ENCODE data around the gene GRAPL. TPM values are rescaled to one million over a fixed set of nuclear protein-coding genes. Genes with fewer than 3 reads are reported as not detected.
"Not testable (repeated sequence)": the region's sequence is repeated elsewhere in the genome, so short reads cannot be mapped to it uniquely, and the experiment has no call there.

GRAPL gene
- total RNA-seq, 1 experiment from 2014 or later = 6.2 TPM

DNA sequence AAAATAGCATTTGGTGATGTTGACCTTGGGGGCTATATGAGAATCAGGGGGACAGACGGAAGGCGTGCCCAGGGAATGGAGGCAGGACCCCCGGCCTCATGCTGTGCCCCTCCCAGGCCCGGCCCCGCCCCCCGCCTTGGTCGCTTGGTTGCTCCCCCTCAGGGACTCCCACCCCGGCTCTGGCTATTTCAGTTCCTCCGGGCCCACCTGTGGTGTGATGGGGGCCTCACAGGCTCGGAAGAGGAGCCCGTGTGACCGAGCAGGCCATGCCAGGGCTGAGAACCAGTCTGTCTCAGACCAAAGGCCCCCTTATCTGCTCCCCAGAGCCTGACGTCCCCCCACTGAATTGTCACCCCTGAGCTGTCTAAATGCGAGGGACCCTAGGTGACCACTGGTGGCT is 4.4 kb downstream of the GRAPL start:
- H3K9me3 ChIP-seq (ENCODE audit: low read length); H3K79me2 ChIP-seq (ENCODE audit: low read length); DNase-seq; H3K36me3 ChIP-seq (ENCODE audit: insufficient read depth, low read length); H3K9ac ChIP-seq (ENCODE audit: low read length); H3K4me1 ChIP-seq (ENCODE audit: low read length); H3K27me3 ChIP-seq (ENCODE audit: low read length); H4K20me1 ChIP-seq (ENCODE audit: insufficient read depth, low read depth, low read length); H2AFZ ChIP-seq (ENCODE audit: low read length); H3K9me2 ChIP-seq (replicated peaks; ENCODE audit: insufficient read depth, low read length); H3K27ac ChIP-seq (ENCODE audit: low read length); H3K4me2 ChIP-seq (ENCODE audit: low read depth, low read length, poor library complexity, severe bottlenecking); H3K4me3 ChIP-seq (ENCODE audit: low read length): not testable (repeated sequence)

DNA sequence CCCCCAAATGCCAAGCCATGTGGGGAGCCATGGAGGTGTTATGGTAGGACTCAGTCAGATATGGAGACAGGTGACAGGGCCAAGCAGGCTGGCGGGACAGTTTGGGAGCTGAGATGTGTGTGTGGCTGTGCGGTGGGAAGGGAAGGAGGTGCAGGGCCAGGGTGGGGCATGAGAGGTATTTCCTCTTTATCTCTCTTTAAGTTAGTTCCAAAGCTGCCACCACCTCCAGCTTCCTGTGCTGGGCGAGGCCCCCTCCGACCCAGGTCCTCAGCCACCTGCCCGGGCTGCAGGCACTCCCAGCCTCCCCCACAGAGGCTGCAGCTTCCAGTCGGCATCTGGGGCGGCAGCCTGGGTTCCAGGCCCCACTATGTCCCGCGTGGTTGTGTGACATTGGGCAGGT is 6.4 kb downstream of the GRAPL start:
- not testable (repeated sequence) for H3K27ac ChIP-seq (ENCODE audit: low read length); H3K9ac ChIP-seq (ENCODE audit: low read length); DNase-seq; H3K9me3 ChIP-seq (ENCODE audit: low read length); H3K9me2 ChIP-seq (replicated peaks; ENCODE audit: insufficient read depth, low read length); H3K4me2 ChIP-seq (ENCODE audit: low read depth, low read length, poor library complexity, severe bottlenecking); H3K4me3 ChIP-seq (ENCODE audit: low read length); H3K79me2 ChIP-seq (ENCODE audit: low read length); H3K36me3 ChIP-seq (ENCODE audit: insufficient read depth, low read length); H2AFZ ChIP-seq (ENCODE audit: low read length); H3K27me3 ChIP-seq (ENCODE audit: low read length); H4K20me1 ChIP-seq (ENCODE audit: insufficient read depth, low read depth, low read length); H3K4me1 ChIP-seq (ENCODE audit: low read length)

DNA sequence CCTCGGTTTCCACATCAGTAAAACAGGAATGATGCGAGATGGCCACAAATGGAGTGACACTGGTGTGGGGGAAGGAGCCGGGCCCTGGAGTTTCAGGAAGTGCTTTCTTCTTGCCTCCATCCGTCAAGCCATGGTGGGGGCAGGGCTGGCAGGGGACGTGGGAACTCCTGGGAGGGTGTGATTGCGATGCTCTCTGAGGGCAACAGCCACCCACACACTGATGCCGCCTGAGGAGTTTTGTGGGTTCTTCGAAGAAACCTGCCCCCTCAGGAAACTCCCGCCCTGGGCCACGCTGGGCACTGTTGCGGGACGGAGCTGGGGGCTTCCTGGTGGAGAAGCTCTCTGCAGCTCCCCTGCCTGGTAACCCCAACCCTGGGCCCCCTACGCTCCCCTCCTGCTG is 8.0 kb downstream of the GRAPL start:
- not testable (repeated sequence) for H3K9ac ChIP-seq (ENCODE audit: low read length); H3K36me3 ChIP-seq (ENCODE audit: insufficient read depth, low read length); H3K27me3 ChIP-seq (ENCODE audit: low read length); H3K4me1 ChIP-seq (ENCODE audit: low read length); H3K9me3 ChIP-seq (ENCODE audit: low read length); H3K79me2 ChIP-seq (ENCODE audit: low read length); H4K20me1 ChIP-seq (ENCODE audit: insufficient read depth, low read depth, low read length); H3K4me3 ChIP-seq (ENCODE audit: low read length); DNase-seq; H2AFZ ChIP-seq (ENCODE audit: low read length); H3K4me2 ChIP-seq (ENCODE audit: low read depth, low read length, poor library complexity, severe bottlenecking); H3K9me2 ChIP-seq (replicated peaks; ENCODE audit: insufficient read depth, low read length); H3K27ac ChIP-seq (ENCODE audit: low read length)

DNA sequence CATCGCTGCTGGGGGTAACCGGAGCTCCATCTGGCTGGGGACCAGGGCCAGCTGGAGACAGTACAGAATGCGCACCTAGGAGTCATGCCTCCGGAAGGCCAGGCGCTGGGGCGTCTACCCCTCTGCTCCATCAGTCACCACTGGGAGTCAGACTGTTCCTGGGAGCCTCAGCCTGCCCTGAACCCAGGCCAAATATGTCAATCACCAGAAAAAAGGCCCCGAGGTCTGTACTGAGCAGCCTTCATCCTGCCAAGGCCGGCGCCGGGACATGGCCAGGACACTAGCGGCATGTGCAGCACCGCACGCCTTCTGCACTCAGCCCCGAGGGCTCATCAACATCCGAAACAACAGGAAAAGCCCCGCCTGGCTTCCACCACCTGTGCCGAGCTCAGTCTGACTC is 8.7 kb downstream of the GRAPL start:
- not testable (repeated sequence) for H3K9me2 ChIP-seq (replicated peaks; ENCODE audit: insufficient read depth, low read length); H3K27ac ChIP-seq (ENCODE audit: low read length); H2AFZ ChIP-seq (ENCODE audit: low read length); H3K9ac ChIP-seq (ENCODE audit: low read length); H3K36me3 ChIP-seq (ENCODE audit: insufficient read depth, low read length); H3K4me2 ChIP-seq (ENCODE audit: low read depth, low read length, poor library complexity, severe bottlenecking); H3K4me3 ChIP-seq (ENCODE audit: low read length); DNase-seq; H4K20me1 ChIP-seq (ENCODE audit: insufficient read depth, low read depth, low read length); H3K79me2 ChIP-seq (ENCODE audit: low read length); H3K27me3 ChIP-seq (ENCODE audit: low read length); H3K4me1 ChIP-seq (ENCODE audit: low read length); H3K9me3 ChIP-seq (ENCODE audit: low read length)

DNA sequence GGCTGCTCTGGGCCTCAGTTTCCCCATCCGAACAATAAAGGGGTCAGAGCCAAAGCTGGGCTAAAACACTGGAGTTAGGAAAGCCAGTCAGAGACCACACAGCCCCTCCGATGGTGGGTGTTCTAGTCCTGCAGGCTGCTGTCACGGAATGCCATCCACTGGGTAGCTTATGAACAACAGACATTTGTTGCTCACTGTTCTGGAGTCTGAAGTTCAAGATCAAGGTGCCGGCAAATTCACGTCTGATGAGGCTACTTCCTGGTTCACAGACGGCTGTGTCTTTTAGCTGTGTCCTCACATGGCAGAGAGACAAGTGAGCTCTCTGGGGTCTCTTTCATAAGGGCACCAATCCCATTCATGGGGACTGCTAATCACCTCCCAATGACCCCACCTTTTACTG is 9.2 kb downstream of the GRAPL start:
- H3K9me2 ChIP-seq (replicated peaks; ENCODE audit: insufficient read depth, low read length); H3K4me3 ChIP-seq (ENCODE audit: low read length); H3K9me3 ChIP-seq (ENCODE audit: low read length); H4K20me1 ChIP-seq (ENCODE audit: insufficient read depth, low read depth, low read length); H3K4me2 ChIP-seq (ENCODE audit: low read depth, low read length, poor library complexity, severe bottlenecking); H3K4me1 ChIP-seq (ENCODE audit: low read length); H3K9ac ChIP-seq (ENCODE audit: low read length); DNase-seq; H3K27me3 ChIP-seq (ENCODE audit: low read length); H3K36me3 ChIP-seq (ENCODE audit: insufficient read depth, low read length); H2AFZ ChIP-seq (ENCODE audit: low read length); H3K27ac ChIP-seq (ENCODE audit: low read length); H3K79me2 ChIP-seq (ENCODE audit: low read length): not testable (repeated sequence)

DNA sequence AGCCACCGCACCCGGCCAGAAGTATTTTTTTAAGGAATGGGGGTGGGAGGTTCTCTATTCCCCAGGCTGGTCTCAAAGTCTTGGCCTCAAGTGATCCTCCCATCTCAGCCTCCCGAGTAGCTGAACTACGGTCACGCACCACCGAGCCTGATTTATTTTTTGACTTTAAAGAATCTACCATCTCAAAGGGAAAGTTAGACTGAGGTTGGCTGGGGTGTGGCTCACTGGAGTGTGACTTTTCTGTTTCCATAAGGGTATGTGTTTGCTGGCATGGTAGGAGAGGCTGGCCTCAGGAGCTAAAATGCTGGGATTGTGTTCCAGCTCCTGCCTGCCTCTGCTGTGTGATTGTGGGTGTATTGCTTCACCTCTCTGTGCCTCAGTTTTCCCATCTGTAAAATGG is 10.6 kb downstream of the GRAPL start:
- H2AFZ ChIP-seq (ENCODE audit: low read length); DNase-seq; H3K36me3 ChIP-seq (ENCODE audit: insufficient read depth, low read length); H4K20me1 ChIP-seq (ENCODE audit: insufficient read depth, low read depth, low read length); H3K9me3 ChIP-seq (ENCODE audit: low read length); H3K79me2 ChIP-seq (ENCODE audit: low read length); H3K27me3 ChIP-seq (ENCODE audit: low read length); H3K4me1 ChIP-seq (ENCODE audit: low read length); H3K9ac ChIP-seq (ENCODE audit: low read length); H3K4me2 ChIP-seq (ENCODE audit: low read depth, low read length, poor library complexity, severe bottlenecking); H3K9me2 ChIP-seq (replicated peaks; ENCODE audit: insufficient read depth, low read length); H3K4me3 ChIP-seq (ENCODE audit: low read length); H3K27ac ChIP-seq (ENCODE audit: low read length): not testable (repeated sequence)

DNA sequence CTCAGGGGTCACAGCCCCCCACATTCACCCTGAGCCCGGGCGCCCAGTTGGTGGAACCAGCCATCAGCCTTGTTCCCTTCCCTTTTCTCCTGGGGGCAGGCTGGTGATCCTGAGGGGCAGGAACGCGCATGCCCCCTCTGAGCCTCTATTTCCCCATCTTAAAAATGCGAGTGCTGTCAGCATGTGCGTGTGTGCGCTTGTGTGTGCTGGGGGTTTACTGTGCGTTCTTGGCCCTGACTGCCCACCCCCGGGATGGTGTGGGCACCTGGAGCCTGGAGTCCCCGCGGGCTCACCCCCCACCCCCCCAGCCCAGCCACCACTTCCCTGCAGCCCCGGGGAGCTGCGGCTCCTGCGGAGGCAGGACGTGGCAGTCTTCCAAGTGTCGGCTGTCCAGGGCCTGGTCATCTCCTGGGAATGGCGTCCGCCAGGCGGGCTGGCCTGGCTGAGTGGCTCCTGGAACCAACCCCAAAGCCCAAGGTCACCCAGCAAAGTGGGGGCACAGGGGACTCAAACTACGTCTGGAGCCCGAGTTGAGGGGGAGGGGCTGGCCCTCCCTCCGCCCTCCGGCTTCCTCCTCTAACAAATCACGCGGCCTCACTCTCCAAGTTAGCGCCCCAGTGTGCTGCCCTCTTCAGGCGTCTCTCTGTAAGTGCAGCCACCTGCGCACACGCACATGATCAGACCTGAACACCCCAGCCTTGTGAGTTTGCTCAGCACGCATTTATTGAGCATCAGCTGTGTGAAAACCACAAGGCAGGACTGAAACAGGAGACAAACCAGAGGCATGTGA is 14.2 kb downstream of the GRAPL start:
- DNase-seq; H3K79me2 ChIP-seq (ENCODE audit: low read length); H3K9me2 ChIP-seq (replicated peaks; ENCODE audit: insufficient read depth, low read length); H3K4me3 ChIP-seq (ENCODE audit: low read length); H3K4me1 ChIP-seq (ENCODE audit: low read length); H3K27me3 ChIP-seq (ENCODE audit: low read length); H3K4me2 ChIP-seq (ENCODE audit: low read depth, low read length, poor library complexity, severe bottlenecking); H2AFZ ChIP-seq (ENCODE audit: low read length); H3K36me3 ChIP-seq (ENCODE audit: insufficient read depth, low read length); H4K20me1 ChIP-seq (ENCODE audit: insufficient read depth, low read depth, low read length); H3K27ac ChIP-seq (ENCODE audit: low read length); H3K9ac ChIP-seq (ENCODE audit: low read length); H3K9me3 ChIP-seq (ENCODE audit: low read length): not testable (repeated sequence)

DNA sequence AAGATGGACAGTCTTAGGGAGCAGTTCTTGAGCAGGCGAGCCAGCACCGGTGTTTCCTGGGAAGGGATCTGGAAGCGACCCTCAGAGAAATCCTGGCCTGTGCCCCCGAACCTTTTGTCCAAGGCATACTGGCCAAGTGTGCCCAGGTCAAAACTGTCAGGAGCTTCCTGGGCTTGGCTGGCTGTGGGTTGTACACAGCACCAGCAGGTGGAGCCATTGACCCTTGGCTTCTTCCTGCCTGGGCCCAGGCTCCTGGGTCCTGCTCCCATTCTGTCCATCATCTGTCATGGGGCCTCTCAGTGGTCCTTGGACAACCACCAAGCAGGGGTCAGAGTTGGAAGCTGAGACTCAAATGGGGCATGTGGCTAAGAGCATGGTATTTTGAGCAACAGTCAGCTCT is 15.0 kb downstream of the GRAPL start:
- H3K9me3 ChIP-seq (ENCODE audit: low read length); DNase-seq; H4K20me1 ChIP-seq (ENCODE audit: insufficient read depth, low read depth, low read length); H3K4me2 ChIP-seq (ENCODE audit: low read depth, low read length, poor library complexity, severe bottlenecking); H3K9ac ChIP-seq (ENCODE audit: low read length); H3K27ac ChIP-seq (ENCODE audit: low read length); H3K4me1 ChIP-seq (ENCODE audit: low read length); H3K4me3 ChIP-seq (ENCODE audit: low read length); H2AFZ ChIP-seq (ENCODE audit: low read length); H3K27me3 ChIP-seq (ENCODE audit: low read length); H3K9me2 ChIP-seq (replicated peaks; ENCODE audit: insufficient read depth, low read length); H3K79me2 ChIP-seq (ENCODE audit: low read length); H3K36me3 ChIP-seq (ENCODE audit: insufficient read depth, low read length): not testable (repeated sequence)

Measured in Karpas-422 (cell line).